Measurements from ENCODE around the gene JPH3. TPM values are rescaled to one million over a fixed set of nuclear protein-coding genes. Genes with fewer than 3 reads are reported as not detected.

Gene JPH3
- total and polyA plus RNA-seq, 3 experiments from 2014 or later = not detected

DNA sequence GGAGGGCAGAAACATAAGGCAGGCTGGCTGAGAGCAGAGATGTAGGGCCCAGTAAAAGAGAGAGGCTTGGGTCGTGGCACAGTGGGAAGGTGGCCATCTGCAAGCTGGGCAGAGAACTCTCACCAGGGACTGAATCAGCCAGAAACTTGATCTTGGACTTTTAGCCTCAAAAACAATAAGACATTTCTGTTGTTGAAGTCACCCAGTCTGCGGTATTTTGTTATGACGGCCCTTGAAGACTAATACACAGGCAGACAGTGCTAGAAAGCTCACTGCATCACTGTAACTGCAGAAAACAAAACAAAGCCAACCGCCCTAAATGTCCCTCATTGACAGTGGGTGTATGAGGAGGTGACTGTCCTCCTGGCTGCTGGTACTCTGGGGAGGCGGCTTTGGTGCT lies 3.9 kb upstream of the JPH3 start:
- Histone ChIP-seq H3K27me3 (ENCODE audit: insufficient read depth, low read length, poor library complexity, severe bottlenecking) (peaks cover 23% of the 10 kb centered on the region), H3K36me3 (ENCODE audit: insufficient read depth, low read length) (no peaks in the 10 kb centered on the region), H3K9me3 (ENCODE audit: low read length) (no peaks in the 10 kb centered on the region), H3K4me3 (ENCODE audit: low read length) (no peak overlapping the region), H3K27ac (ENCODE audit: low read depth, low read length) (no peak overlapping the region), H3K4me1 (ENCODE audit: insufficient read depth, low read length) (no peaks in the 10 kb centered on the region)
- H3K36me3 Mint-ChIP-seq = no peaks in the 10 kb centered on the region
- CTCF ChIA-PET = no interaction called here
- POLR2A ChIA-PET = no interaction called here
- H3K4me3 Mint-ChIP-seq = no peak overlapping the region
- peaks cover 3 to 14% (median 4%) of the 10 kb centered on the region in 3 donors for H3K4me1 Mint-ChIP-seq
- no peak overlapping the region for H3K27ac Mint-ChIP-seq
- H3K27me3 Mint-ChIP-seq = peaks cover 24 to 47% of the 10 kb centered on the region in 2 donors
- no peak for DNase-seq
- H3K9me3 Mint-ChIP-seq = peaks cover 0 to 5% (median 4%) of the 10 kb centered on the region in 5 donors

GRCh38 chr16:87600246-87600645 lies 2.1 kb upstream of the JPH3 start:
- no peak for DNase-seq
- H3K9me3 ChIP-seq (ENCODE audit: low read length) = no peaks in the 10 kb centered on the region
- no peaks in the 10 kb centered on the region for H3K36me3 Mint-ChIP-seq
- H3K4me1 Mint-ChIP-seq = peaks cover 4 to 20% (median 6%) of the 10 kb centered on the region in 3 donors
- no peak overlapping the region for H3K27ac ChIP-seq (ENCODE audit: low read depth, low read length)
- no peaks in the 10 kb centered on the region for H3K4me1 ChIP-seq (ENCODE audit: insufficient read depth, low read length)
- no peaks in the 10 kb centered on the region for H3K36me3 ChIP-seq (ENCODE audit: insufficient read depth, low read length)
- peaks cover 32% of the 10 kb centered on the region for H3K27me3 ChIP-seq (ENCODE audit: insufficient read depth, low read length, poor library complexity, severe bottlenecking)
- H3K4me3 ChIP-seq (ENCODE audit: low read length) = no peak overlapping the region
- POLR2A ChIA-PET = no interaction called here
- CTCF ChIA-PET = no interaction called here
- H3K27ac Mint-ChIP-seq = no peak overlapping the region
- peak overlapping the region in 1 of 7 donors; percentile 15 for H3K4me3 Mint-ChIP-seq
- H3K27me3 Mint-ChIP-seq = peaks cover 34 to 57% of the 10 kb centered on the region in 2 donors
- peaks cover 0 to 5% (median 4%) of the 10 kb centered on the region in 5 donors for H3K9me3 Mint-ChIP-seq

GRCh38 chr16:87601401-87601981 lies 817 bp upstream of the JPH3 start:
- H3K4me1 Mint-ChIP-seq = peaks cover 4 to 20% (median 8%) of the 10 kb centered on the region in 3 donors
- H3K36me3 Mint-ChIP-seq = no peaks in the 10 kb centered on the region
- H3K27ac ChIP-seq (ENCODE audit: low read depth, low read length) = no peak overlapping the region
- H3K4me1 ChIP-seq (ENCODE audit: insufficient read depth, low read length) = no peaks in the 10 kb centered on the region
- H3K4me3 Mint-ChIP-seq = peak overlapping the region in 4 of 7 donors; percentile 4 to 57 (median 42)
- POLR2A ChIA-PET = no interaction called here
- H3K9me3 ChIP-seq (ENCODE audit: low read length) = no peaks in the 10 kb centered on the region
- H3K9me3 Mint-ChIP-seq = peaks cover 0 to 5% (median 4%) of the 10 kb centered on the region in 5 donors
- H3K4me3 ChIP-seq (ENCODE audit: low read length) = no peak overlapping the region
- no peak overlapping the region for H3K27ac Mint-ChIP-seq
- no peaks in the 10 kb centered on the region for H3K36me3 ChIP-seq (ENCODE audit: insufficient read depth, low read length)
- H3K27me3 ChIP-seq (ENCODE audit: insufficient read depth, low read length, poor library complexity, severe bottlenecking) = peaks cover 40% of the 10 kb centered on the region
- CTCF ChIA-PET = no interaction called here
- peaks cover 40 to 58% of the 10 kb centered on the region in 2 donors for H3K27me3 Mint-ChIP-seq
- DNase-seq = no peak

DNA sequence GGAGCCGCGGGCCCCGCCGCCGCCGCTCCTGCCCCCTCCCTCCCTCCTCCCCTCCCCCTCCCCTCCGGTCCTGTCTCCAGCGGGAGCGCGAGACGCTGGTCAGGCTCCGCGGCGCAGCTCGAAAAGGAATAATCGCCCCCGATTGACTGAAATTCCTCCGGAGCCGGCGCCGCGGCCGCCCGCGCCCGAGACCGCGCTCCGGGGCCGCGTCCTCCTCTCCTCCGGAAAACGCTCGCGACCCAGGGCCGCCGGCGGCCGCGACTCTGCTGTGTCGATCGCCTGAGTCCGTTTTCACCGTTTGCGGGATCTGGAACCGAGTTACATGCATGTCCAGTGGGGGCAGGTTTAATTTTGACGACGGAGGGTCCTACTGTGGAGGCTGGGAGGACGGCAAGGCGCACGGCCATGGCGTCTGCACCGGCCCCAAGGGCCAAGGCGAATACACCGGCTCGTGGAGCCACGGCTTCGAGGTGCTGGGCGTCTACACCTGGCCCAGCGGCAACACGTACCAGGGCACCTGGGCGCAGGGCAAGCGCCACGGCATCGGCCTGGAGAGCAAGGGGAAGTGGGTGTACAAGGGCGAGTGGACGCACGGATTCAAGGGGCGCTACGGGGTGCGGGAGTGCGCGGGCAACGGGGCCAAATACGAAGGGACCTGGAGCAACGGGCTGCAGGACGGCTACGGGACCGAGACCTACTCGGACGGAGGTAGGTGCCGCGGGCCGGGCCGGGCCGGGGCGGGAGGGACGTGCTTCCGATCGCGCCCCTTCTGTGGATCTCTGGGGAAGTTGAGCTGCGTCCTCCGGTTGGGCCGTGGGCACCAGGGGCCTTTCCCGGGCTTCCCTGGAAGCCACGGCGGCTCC lies 744 bp downstream of the JPH3 start:
- no peaks in the 10 kb centered on the region for H3K36me3 ChIP-seq (ENCODE audit: insufficient read depth, low read length)
- peaks cover 4 to 20% (median 8%) of the 10 kb centered on the region in 3 donors for H3K4me1 Mint-ChIP-seq
- H3K4me3 ChIP-seq (ENCODE audit: low read length) = no peak overlapping the region
- no peaks in the 10 kb centered on the region for H3K9me3 ChIP-seq (ENCODE audit: low read length)
- peaks cover 0 to 6% (median 0%) of the 10 kb centered on the region in 3 donors for H3K36me3 Mint-ChIP-seq
- H3K9me3 Mint-ChIP-seq = peaks cover 0 to 6% (median 4%) of the 10 kb centered on the region in 5 donors
- H3K27ac ChIP-seq (ENCODE audit: low read depth, low read length) = no peak overlapping the region
- H3K27ac Mint-ChIP-seq = no peak overlapping the region
- H3K4me3 Mint-ChIP-seq = peak overlapping the region in 6 of 7 donors; percentile 48 to 70 (median 62)
- H3K27me3 Mint-ChIP-seq = peaks cover 47 to 71% of the 10 kb centered on the region in 2 donors
- peaks cover 40% of the 10 kb centered on the region for H3K27me3 ChIP-seq (ENCODE audit: insufficient read depth, low read length, poor library complexity, severe bottlenecking)
- H3K4me1 ChIP-seq (ENCODE audit: insufficient read depth, low read length) = no peaks in the 10 kb centered on the region
- DNase-seq = no peak
- CTCF ChIA-PET = no interaction called here
- POLR2A ChIA-PET = no interaction called here

- no peak for DNase-seq
- no peaks in the 10 kb centered on the region for H3K9me3 ChIP-seq (ENCODE audit: low read length)
- Mint-ChIP-seq H3K4me3 (peak overlapping the region in 4 of 7 donors; percentile 32 to 48 (median 34)), H3K9me3 (peaks cover 0 to 6% (median 4%) of the 10 kb centered on the region in 5 donors), H3K27ac (no peak overlapping the region), H3K36me3 (peaks cover 0 to 6% (median 0%) of the 10 kb centered on the region in 3 donors), H3K27me3 (peaks cover 45 to 76% of the 10 kb centered on the region in 2 donors), H3K4me1 (peaks cover 4 to 20% (median 8%) of the 10 kb centered on the region in 3 donors)
- no peak overlapping the region for H3K4me3 ChIP-seq (ENCODE audit: low read length)
- H3K27ac ChIP-seq (ENCODE audit: low read depth, low read length) = no peak overlapping the region
- H3K36me3 ChIP-seq (ENCODE audit: insufficient read depth, low read length) = no peaks in the 10 kb centered on the region
- no peaks in the 10 kb centered on the region for H3K4me1 ChIP-seq (ENCODE audit: insufficient read depth, low read length)
- POLR2A ChIA-PET = no interaction called here
- H3K27me3 ChIP-seq (ENCODE audit: insufficient read depth, low read length, poor library complexity, severe bottlenecking) = peaks cover 40% of the 10 kb centered on the region
- CTCF ChIA-PET = no interaction called here
Observed at GRCh38 chr16:87603684-87604633, 1.7 kb downstream of the JPH3 start.

GRCh38 chr16:87604634-87605111 lies 2.4 kb downstream of the JPH3 start:
- no peak for DNase-seq
- Histone ChIP-seq H3K36me3 (ENCODE audit: insufficient read depth, low read length) (no peaks in the 10 kb centered on the region), H3K4me1 (ENCODE audit: insufficient read depth, low read length) (no peaks in the 10 kb centered on the region), H3K27me3 (ENCODE audit: insufficient read depth, low read length, poor library complexity, severe bottlenecking) (peaks cover 36% of the 10 kb centered on the region), H3K4me3 (ENCODE audit: low read length) (no peak overlapping the region), H3K9me3 (ENCODE audit: low read length) (no peaks in the 10 kb centered on the region), H3K27ac (ENCODE audit: low read depth, low read length) (no peak overlapping the region)
- Mint-ChIP-seq H3K4me3 (no peak overlapping the region), H3K27ac (no peak overlapping the region), H3K9me3 (peaks cover 0 to 2% (median 0%) of the 10 kb centered on the region in 5 donors), H3K27me3 (peaks cover 38 to 73% of the 10 kb centered on the region in 2 donors), H3K36me3 (peaks cover 0 to 6% (median 0%) of the 10 kb centered on the region in 3 donors), H3K4me1 (peaks cover 4 to 20% (median 8%) of the 10 kb centered on the region in 3 donors)
- CTCF ChIA-PET = no interaction called here
- POLR2A ChIA-PET = no interaction called here

DNA sequence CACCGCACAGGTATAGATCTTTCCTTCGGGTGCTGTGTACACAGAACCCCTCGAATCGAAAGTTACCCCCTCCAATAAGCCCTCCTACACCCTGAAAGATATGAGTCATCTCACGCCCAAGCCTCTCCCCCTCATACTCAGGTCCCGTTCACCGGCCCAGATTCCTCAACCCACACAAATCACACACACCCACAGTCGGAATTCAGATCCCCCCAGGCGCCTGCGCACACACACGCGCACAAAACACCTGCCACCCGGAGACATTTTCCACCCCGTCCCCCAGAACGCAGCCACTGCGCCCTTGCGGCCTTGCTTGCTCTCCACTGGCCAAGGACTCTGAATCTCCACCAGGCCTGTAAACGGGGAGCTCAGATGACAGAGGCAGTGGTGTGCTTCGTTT lies 4.9 kb downstream of the JPH3 start:
- POLR2A ChIA-PET = no interaction called here
- Histone ChIP-seq H3K36me3 (ENCODE audit: insufficient read depth, low read length) (no peaks in the 10 kb centered on the region), H3K4me3 (ENCODE audit: low read length) (no peak overlapping the region), H3K27ac (ENCODE audit: low read depth, low read length) (no peak overlapping the region), H3K27me3 (ENCODE audit: insufficient read depth, low read length, poor library complexity, severe bottlenecking) (peaks cover 21% of the 10 kb centered on the region), H3K9me3 (ENCODE audit: low read length) (no peaks in the 10 kb centered on the region), H3K4me1 (ENCODE audit: insufficient read depth, low read length) (no peaks in the 10 kb centered on the region)
- no peak for DNase-seq
- no peak overlapping the region for H3K4me3 Mint-ChIP-seq
- H3K36me3 Mint-ChIP-seq = peaks cover 0 to 6% (median 0%) of the 10 kb centered on the region in 3 donors
- CTCF ChIA-PET = no interaction called here
- H3K27ac Mint-ChIP-seq = no peak overlapping the region
- H3K27me3 Mint-ChIP-seq = peaks cover 34 to 51% of the 10 kb centered on the region in 2 donors
- H3K9me3 Mint-ChIP-seq = peaks cover 0 to 4% (median 0%) of the 10 kb centered on the region in 5 donors
- peaks cover 0 to 12% (median 8%) of the 10 kb centered on the region in 3 donors for H3K4me1 Mint-ChIP-seq
